Right ventricle myocardium inferior (tissue), 1 donor: Measurements from ENCODE around the gene PDE4C. TPM values are rescaled to one million over a fixed set of nuclear protein-coding genes. Genes with fewer than 3 reads are reported as not detected.
A peak's percentile ranks its signal among the peaks of the same experiment; 100 is the strongest.

ENCODE experiments used
- ATAC-seq: fragments of 200-7000 bp; cut with Tn5 transposase; one replicate; pipeline ENCODE4 v1.9.1; 2020; ENCODE audit warnings: mild to moderate bottlenecking, moderate library complexity
- DNase-seq: peaks from one replicate; pipeline ENCODE4 v3.0.0; 2021; ENCODE audit errors: missing footprints
- intact Hi-C: fragments of 100-400 bp; cut with DNase I; formaldehyde crosslinking; loops from one replicate; pipeline ENCODE4 v1.11.0; 2022
- long read RNA-seq: library from polyadenylated mRNA; unstranded; transcript quantifications from one replicate; pipeline ENCODE4 v2.0.0, GENCODE V29; 2021
- total RNA-seq: library from RNA; stranded (reverse); fragmentation: NEBNext Ultra II Directional; extraction: Animal tissue kit (Norgen Biotek cat#: 25700); gene quantifications from one replicate; pipeline ENCODE4 v1.2.1, GENCODE V29; 2021
- donor health status: DM: no; HTN: yes; CAD: no; lungs with severe emphysema.

PDE4C gene
- 1.1 TPM for total RNA-seq
- long read RNA-seq, partial matches to known transcripts = 0 of 3 reads
- long read RNA-seq, other reads (novel, unspliced or antisense) = 3 of 3 reads

GRCh38 chr19:18225702-18226468, at the start of gene PDE4C:
Gene PDE4C (minus strand): TSS chr19:18226438. CDS start chr19:18226415, 23 bp downstream.
- intact Hi-C loops = loop anchor here (2.0 kb wide), 1 partner anchor 21 kb away; the partner anchor contains the start of gene RAB3A
- ATAC-seq = no peak
- DNase-seq = no peak

- intact Hi-C loops = loop anchor here (1.0 to 5.0 kb wide), 2 partner anchors 53 to 122 kb away; partner anchors contain the start of gene LRRC25
- peak; percentile 85 for ATAC-seq
- DNase-seq = peak; percentile 92
These were observed 48.6 kb upstream of the PDE4C start for GRCh38 chr19:18274781-18275356.

GRCh38 chr19:18274219-18274780, 48.1 kb upstream of the PDE4C start, which contains the start of gene IQCN:
Gene IQCN (minus strand): TSS chr19:18274452. CDS start chr19:18269478, 4,974 bp downstream.
- no peak for ATAC-seq
- DNase-seq = no peak
- intact Hi-C loops = loop anchor here (5.0 kb wide), 1 partner anchor 123 kb away; the partner anchor contains the start of gene LRRC25

- intact Hi-C loops = loop anchor here (5.0 kb wide), 1 partner anchor 124 kb away; the partner anchor contains the start of gene LRRC25
- DNase-seq (no peak), ATAC-seq (no peak)
These were observed 47.5 kb upstream of the PDE4C start for GRCh38 chr19:18273561-18274218.

- no peak for DNase-seq
These were observed 45.2 kb upstream of the PDE4C start for GRCh38 chr19:18271433-18271841.

GRCh38 chr19:18270326-18270725, 44.1 kb upstream of the PDE4C start:
- intact Hi-C loops = loop anchor here (5.0 kb wide), 1 partner anchor 127 kb away; the partner anchor contains the start of gene LRRC25
- ATAC-seq = no peak

More at GRCh38 chr19:18271433-18271841, 45.2 kb upstream of the PDE4C start:
- ATAC-seq = no peak
- intact Hi-C loops = loop anchor here (5.0 kb wide), 1 partner anchor 126 kb away; the partner anchor contains the start of gene LRRC25

GRCh38 chr19:18269070-18269723, 43.0 kb upstream of the PDE4C start:
- no peak for ATAC-seq
- intact Hi-C loops = no loop called here
- peak; percentile 7 for DNase-seq

More at GRCh38 chr19:18270326-18270725, 44.1 kb upstream of the PDE4C start:
- DNase-seq = peak; percentile 9

- no peak for ATAC-seq
- intact Hi-C loops = no loop called here
- peak; percentile 22 for DNase-seq
These were observed 40.8 kb upstream of the PDE4C start for GRCh38 chr19:18266771-18267686.

- ATAC-seq (no peak), DNase-seq (peak; percentile 21)
- intact Hi-C loops = no loop called here
These were observed 39.3 kb upstream of the PDE4C start for GRCh38 chr19:18265582-18265981.

GRCh38 chr19:18264971-18265540, 38.8 kb upstream of the PDE4C start:
- ATAC-seq (no peak), DNase-seq (peak; percentile 55)
- intact Hi-C loops = no loop called here

GRCh38 chr19:18264137-18264854, 38.1 kb upstream of the PDE4C start:
- intact Hi-C loops = no loop called here
- ATAC-seq (no peak), DNase-seq (peak; percentile 66)

GRCh38 chr19:18263324-18264136, 37.3 kb upstream of the PDE4C start:
- ATAC-seq (no peak), DNase-seq (peak; percentile 61)
- intact Hi-C loops = no loop called here

GRCh38 chr19:18262917-18263316, 36.7 kb upstream of the PDE4C start:
- DNase-seq (peak; percentile 34), ATAC-seq (no peak)
- intact Hi-C loops = no loop called here

GRCh38 chr19:18262144-18262543, 35.9 kb upstream of the PDE4C start:
- ATAC-seq = no peak
- no peak for DNase-seq
- intact Hi-C loops = no loop called here

GRCh38 chr19:18261474-18261873, 35.2 kb upstream of the PDE4C start:
- intact Hi-C loops = no loop called here
- ATAC-seq (no peak), DNase-seq (no peak)
